ENCODE data around the gene PDZRN3.

GRCh38 chr3:73624821-73625665 is at the start of gene PDZRN3:
- TF ChIP-seq, protein P1, sequence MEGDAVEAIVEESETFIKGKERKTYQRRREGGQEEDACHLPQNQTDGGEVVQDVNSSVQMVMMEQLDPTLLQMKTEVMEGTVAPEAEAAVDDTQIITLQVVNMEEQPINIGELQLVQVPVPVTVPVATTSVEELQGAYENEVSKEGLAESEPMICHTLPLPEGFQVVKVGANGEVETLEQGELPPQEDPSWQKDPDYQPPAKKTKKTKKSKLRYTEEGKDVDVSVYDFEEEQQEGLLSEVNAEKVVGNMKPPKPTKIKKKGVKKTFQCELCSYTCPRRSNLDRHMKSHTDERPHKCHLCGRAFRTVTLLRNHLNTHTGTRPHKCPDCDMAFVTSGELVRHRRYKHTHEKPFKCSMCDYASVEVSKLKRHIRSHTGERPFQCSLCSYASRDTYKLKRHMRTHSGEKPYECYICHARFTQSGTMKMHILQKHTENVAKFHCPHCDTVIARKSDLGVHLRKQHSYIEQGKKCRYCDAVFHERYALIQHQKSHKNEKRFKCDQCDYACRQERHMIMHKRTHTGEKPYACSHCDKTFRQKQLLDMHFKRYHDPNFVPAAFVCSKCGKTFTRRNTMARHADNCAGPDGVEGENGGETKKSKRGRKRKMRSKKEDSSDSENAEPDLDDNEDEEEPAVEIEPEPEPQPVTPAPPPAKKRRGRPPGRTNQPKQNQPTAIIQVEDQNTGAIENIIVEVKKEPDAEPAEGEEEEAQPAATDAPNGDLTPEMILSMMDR (IDR thresholded peaks at IDR 0.05; ENCODE audit: poor library complexity), result no peak
- TF ChIP-seq EZH2phosphoT487 (IDR thresholded peaks at IDR 0.05; ENCODE audit: low read depth, severe bottlenecking, unreplicated experiment) (no peak), EZH2 (IDR thresholded peaks at IDR 0.05; ENCODE audit: borderline replicate concordance) (no peak)
